T-helper 2 cell treated with Interferon-gamma antibody and Interleukin-4, amounts not matched to agents 100 ng/mL and 5 ng/mL, for 36 hours (primary cell): ENCODE measurements around the gene RALB. TPM values are rescaled to one million over a fixed set of nuclear protein-coding genes. Genes with fewer than 3 reads are reported as not detected.
"Not testable (repeated sequence)": the region's sequence is repeated elsewhere in the genome, so short reads cannot be mapped to it uniquely, and the experiment has no call there.

ENCODE experiments used
- intact Hi-C: fragments of 100-400 bp; cut with micrococcal nuclease; formaldehyde crosslinking; loops from one replicate; pipeline ENCODE4 v1.15.1; 2023
- total RNA-seq: library from RNA; stranded (reverse); gene quantifications from 2 replicates; pipeline ENCODE4 v1.2.3, GENCODE V29; 2022

RALB gene
- total RNA-seq, 1 donor from 2014 or later, result 64.4 TPM

- intact Hi-C loops, result loop anchor here (1.0 to 10.0 kb wide), 8 partner anchors 60 to 610 kb away; partner anchors contain the start of genes EPB41L5, PTPN4 and RALB
Observed at GRCh38 chr2:120312860-120313694, 60.4 kb downstream of the RALB start.

GRCh38 chr2:120313695-120314615 is 61.3 kb downstream of the RALB start:
- intact Hi-C loops, result loop anchor here (1.0 to 10.0 kb wide), 8 partner anchors 61 to 611 kb away; partner anchors contain the start of genes EPB41L5, PTPN4 and RALB

- intact Hi-C loops, result loop anchor here (5.0 to 10.0 kb wide), 2 partner anchors 300 to 558 kb away; partner anchors contain the start of genes EPB41L5 and PTPN4
Observed at GRCh38 chr2:120314690-120315366, 62.2 kb downstream of the RALB start.

GRCh38 chr2:120315367-120316033 is 62.8 kb downstream of the RALB start:
- intact Hi-C loops, result loop anchor here (10.0 kb wide), 1 partner anchor 301 kb away; the partner anchor contains the start of gene EPB41L5

- intact Hi-C loops, result loop anchor here (10.0 kb wide), 1 partner anchor 301 kb away; the partner anchor contains the start of gene EPB41L5
Observed at GRCh38 chr2:120316071-120316470, 63.4 kb downstream of the RALB start.

GRCh38 chr2:120316528-120317179 is 64.0 kb downstream of the RALB start:
- intact Hi-C loops, result loop anchor here (10.0 kb wide), 1 partner anchor 302 kb away; the partner anchor contains the start of gene EPB41L5

- intact Hi-C loops, result loop anchor here (10.0 kb wide), 1 partner anchor 302 kb away; the partner anchor contains the start of gene EPB41L5
Observed at GRCh38 chr2:120317180-120317533, 64.5 kb downstream of the RALB start.

- intact Hi-C loops, result loop anchor here (10.0 kb wide), 1 partner anchor 303 kb away; the partner anchor contains the start of gene EPB41L5
Observed at GRCh38 chr2:120317916-120318315, 65.3 kb downstream of the RALB start.

GRCh38 chr2:120318626-120319025 is 66.0 kb downstream of the RALB start:
- intact Hi-C loops, result loop anchor here (10.0 kb wide), 1 partner anchor 304 kb away; the partner anchor contains the start of gene EPB41L5

- intact Hi-C loops, result loop anchor here (10.0 kb wide), 1 partner anchor 304 kb away; the partner anchor contains the start of gene EPB41L5
Observed at GRCh38 chr2:120319123-120319522, 66.5 kb downstream of the RALB start.

- intact Hi-C loops, result loop anchor here (10.0 kb wide), 1 partner anchor 305 kb away; the partner anchor contains the start of gene EPB41L5
Observed at GRCh38 chr2:120319686-120320317, 67.2 kb downstream of the RALB start.

GRCh38 chr2:120320318-120320851 is 67.7 kb downstream of the RALB start:
- intact Hi-C loops, result no loop called here

GRCh38 chr2:120320887-120321556 is 68.4 kb downstream of the RALB start:
- intact Hi-C loops, result not testable (repeated sequence)

GRCh38 chr2:120321721-120322284 is 69.2 kb downstream of the RALB start:
- intact Hi-C loops, result no loop called here

GRCh38 chr2:120322329-120322728 is 69.7 kb downstream of the RALB start:
- intact Hi-C loops, result no loop called here

- intact Hi-C loops, result no loop called here
Observed at GRCh38 chr2:120323214-120323613, 70.6 kb downstream of the RALB start.

- intact Hi-C loops, result no loop called here
Observed at GRCh38 chr2:120323807-120324399, 71.3 kb downstream of the RALB start.
